DMS153 (cell line): Measurements from ENCODE around the gene RPL3.
A peak's percentile ranks its signal among the peaks of the same experiment; 100 is the strongest.
"Not testable (repeated sequence)": the region's sequence is repeated elsewhere in the genome, so short reads cannot be mapped to it uniquely, and the experiment has no call there.

Source experiments
- DNase-seq: peaks from one replicate; lab custom pipeline; 2025; lab: John Stamatoyannopoulos, UW

The RPL3 gene

GRCh38 chr22:39319284-39320022, at the start of gene RPL3:
TSS of gene RPL3 (minus strand) at chr22:39319623. CDS start at chr22:39319597, 26 bp downstream.
- peak; percentile 95 for DNase-seq

- no peak for DNase-seq
Measured at GRCh38 chr22:39369186-39369585, 49.8 kb upstream of the RPL3 start.

- no peak for DNase-seq
Measured at GRCh38 chr22:39368461-39368911, 49.1 kb upstream of the RPL3 start.

GRCh38 chr22:39367035-39367434, 47.6 kb upstream of the RPL3 start:
- no peak for DNase-seq

GRCh38 chr22:39365492-39365780, 46.0 kb upstream of the RPL3 start:
- no peak for DNase-seq

DNA sequence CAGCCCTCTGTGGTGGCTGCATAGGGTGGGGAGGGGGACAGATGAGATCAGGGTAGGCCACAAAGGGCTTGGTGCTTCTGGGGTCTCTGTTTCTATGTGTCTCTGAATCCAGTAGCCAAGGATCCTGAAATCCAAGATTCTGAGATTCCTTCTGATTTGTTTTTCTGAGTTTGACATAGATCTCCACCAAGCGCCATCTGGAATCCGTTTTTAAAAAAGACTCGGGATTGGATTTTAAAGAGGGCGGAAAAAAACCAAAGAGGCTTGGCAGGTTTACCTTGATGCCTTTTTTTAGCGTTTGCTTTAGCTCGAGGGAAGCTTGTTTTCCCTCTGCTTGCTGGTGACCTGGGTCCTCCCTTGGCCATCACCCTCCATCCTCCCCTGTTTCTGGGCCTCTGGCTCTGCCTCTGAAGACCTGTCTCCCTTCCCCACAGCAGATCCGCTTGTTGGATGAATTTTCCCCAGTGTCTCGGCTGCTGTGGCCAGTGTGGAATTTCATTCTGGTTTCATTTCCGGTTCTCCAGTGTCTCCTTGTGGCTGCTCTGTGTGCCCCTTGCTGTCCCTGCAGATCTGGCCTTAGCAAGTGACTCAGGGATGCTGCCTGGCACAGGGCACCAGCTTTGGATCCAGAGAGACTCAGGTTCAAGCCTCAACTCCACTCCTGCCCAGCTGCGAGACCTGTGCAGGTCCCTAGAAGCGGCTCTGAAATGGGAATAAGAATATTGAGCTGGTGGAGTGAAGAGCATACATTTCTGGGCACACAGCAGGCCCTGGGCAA, 45.5 kb upstream of the RPL3 start:
- DNase-seq: no peak

DNA sequence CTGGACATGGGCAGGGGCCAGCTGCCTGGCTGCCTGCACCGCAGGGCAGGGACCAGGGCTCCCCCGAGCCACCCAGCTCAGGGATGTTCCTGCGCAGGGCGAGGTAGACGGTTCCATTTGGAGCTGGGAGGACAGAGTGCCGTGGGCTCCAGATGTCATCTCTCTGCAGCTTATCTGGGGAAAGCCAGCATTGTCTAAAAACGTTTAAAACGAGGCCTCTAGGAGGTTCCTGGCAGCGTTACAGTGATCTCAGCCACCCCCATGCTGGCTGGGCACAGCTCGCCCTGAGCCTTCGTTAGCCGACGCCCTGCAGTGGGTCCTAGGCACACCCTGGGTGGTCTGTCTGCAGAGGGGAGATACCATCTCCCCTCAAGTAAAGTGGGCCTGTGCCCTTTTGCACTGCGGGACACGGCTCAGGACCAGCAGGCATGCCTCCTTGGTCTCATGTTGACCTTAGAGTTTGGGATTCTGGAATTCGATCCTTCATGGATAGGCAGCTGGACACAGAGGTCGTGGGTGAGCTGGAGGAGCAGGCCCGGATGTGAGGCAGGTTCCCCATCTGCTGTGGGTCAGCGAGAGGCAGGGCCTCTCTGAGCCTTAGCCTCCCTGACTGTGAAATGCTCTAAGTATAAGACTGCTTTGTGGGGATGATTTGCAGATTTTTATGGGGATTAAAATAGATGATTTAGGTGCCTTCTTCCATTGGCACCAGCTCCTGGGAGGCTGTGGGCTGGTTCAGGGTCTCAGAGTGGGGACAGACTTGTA, 44.5 kb upstream of the RPL3 start:
- no peak for DNase-seq

DNA sequence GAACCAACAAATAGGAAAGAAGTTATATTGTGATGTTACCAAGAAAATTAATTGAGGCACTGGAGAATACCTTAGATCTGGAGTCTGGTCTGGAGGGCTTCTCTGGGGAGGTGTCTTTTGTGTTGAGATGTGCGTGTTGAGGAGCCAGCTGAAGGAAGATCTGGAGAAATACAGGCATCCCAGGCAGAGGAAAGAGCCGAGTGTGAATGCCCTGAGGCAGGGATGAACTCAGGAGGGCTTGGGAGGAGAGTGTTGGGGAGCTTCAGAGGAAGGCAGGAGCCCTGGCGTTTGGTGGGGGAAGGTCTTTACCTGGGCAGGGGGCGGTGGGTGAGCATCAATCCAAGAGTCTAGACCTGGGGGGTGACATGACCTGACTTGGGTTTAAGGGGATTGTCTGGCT, 43.5 kb upstream of the RPL3 start:
- no peak for DNase-seq

- no peak for DNase-seq
Measured at GRCh38 chr22:39362271-39362670, 42.8 kb upstream of the RPL3 start.

DNA sequence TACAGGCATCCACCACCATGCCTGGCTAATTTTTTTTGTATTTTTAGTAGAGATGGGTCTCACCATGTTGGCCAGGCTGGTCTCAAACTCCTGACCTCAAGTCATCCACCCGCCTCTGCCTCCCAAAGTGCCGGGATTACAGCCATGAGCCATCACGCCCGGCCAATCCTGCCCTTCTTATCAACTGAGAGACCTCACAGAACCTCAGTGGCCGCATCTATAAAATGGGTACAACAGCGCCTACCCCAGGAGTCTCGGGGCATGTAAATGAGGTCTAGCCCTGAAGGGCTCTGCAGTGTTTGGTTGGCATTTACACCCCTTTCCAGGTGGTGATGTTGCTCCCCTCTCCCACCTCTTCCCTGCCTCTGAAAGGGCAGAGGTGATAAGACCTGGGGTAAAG, 42.1 kb upstream of the RPL3 start:
- DNase-seq: no peak

DNA sequence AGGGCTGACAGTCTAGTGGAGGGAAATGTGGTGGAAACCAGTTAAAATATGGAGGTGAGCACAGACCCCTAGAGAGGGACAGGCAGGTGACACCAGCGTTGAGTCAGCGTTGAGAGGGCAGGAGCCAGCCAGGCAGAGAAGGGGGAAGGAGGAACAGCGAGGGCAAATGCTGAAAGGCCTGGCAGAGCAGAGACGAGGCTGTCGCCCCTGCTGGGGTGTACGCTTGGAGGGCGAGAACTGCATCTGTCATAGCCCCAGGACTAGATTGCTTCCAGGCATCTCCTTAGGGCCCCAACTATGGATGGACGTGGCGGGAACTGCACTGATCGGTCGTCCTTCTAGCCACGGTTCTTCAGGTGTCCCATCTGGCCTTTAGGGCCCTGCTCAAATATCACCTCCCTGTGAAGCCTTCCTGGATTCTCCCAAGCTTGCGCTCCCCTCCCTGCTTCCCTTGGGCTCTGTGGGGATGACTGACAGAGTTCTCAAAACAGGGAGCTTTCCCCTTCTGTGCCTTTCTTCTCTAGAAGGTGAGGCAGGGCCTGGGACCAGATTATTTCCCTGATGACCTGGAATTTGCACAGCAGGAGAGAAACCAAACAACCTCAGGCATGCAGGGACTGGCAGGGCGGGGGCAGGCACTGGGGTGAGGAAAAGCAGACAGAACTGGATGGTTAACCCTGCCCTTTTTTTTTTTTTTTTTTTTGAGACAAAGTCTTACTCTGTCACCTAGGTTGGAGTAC, 41.4 kb upstream of the RPL3 start:
- no peak for DNase-seq

DNA sequence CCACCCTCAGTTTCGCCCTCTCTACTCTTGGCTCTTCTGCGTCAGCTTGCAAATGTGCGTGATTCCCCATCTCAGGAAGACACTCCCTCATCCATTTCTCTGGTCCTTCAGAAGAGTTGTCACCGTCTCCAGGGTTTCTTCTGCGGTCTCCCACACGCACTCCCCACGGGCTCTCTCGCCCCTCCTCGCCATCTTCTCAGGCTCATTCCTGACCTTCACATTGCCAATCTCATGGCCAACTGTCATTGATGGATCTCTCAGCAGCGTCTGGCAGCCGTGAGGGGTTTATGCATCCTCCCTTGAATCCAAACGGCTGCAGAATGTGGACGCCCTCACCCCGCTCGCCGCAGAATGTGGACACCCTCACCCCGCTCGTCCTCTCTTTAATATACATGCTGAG, 40.8 kb upstream of the RPL3 start:
- no peak for DNase-seq

GRCh38 chr22:39359659-39360195, 40.3 kb upstream of the RPL3 start:
- DNase-seq: no peak

DNA sequence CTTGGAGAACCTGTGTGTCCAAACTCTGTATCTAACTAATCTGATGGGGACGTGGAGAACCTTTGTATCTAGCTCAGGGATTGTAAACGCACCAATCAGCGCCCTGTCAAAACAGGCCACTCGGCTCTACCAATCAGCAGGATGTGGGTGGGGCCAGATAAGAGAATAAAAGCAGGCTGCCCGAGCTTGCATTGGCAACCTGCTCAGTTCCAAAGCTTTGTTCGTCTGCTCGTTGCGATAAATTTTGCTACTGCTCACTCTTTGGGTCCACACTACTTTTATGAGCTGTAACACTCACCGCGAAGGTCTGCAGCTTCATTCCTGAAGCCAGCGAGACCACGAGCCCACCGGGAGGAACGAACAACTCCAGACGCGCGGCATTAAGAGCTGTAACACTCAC, 38.8 kb upstream of the RPL3 start:
- not testable (repeated sequence) for DNase-seq

DNA sequence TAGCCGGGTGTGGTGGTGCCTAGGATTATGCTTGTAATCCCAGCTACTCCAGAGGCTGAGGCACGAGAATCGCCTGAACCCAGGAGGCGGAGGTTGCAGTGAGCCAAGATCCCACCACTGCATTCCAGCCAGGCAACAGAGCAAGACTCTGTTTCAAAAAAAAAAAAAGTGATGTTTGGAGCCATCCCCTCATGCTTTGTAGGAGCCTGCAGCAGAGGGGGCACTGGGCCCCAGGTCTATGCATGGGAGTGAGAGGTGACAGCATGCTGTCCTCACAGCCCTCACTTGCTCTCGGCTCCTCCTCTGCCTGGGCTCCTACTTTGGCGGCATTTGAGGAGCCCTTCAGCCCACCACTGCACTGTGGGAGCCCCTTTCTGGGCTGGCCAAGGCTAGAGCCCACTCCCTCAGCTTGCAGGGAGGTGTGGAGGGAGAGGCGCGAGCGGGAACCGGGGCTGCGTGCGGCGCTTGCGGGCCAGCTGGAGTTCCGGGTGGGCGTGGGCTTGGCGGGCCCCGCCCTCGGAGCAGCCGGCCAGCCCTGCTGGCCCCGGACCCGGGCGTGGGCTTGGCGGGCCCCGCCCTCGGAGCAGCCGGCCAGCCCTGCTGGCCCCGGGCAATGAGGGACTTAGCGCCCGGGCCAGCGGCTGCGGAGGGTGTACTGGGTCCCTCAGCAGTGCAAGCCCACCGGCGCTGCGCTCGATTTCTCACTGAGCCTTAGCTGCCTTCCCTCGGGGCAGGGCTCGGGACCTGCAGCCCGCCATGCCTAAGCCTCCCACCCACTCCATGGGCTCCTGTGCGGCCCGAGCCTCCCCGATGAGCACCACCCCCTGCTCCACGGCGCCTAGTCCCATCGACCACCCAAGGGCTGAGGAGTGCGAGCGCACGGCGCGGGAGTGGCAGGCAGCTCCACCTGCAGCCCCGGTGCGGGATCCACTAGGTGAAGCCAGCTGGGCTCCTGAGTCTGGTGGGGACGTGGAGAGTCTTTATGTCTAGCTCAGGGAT, 38.0 kb upstream of the RPL3 start:
- not testable (repeated sequence) for DNase-seq

- peak; percentile 16 for DNase-seq
Measured at GRCh38 chr22:39356464-39356863, 37.0 kb upstream of the RPL3 start.

- DNase-seq: not testable (repeated sequence)
Measured at GRCh38 chr22:39355805-39356204, 36.4 kb upstream of the RPL3 start.

- DNase-seq: no peak
Measured at GRCh38 chr22:39355080-39355479, 35.7 kb upstream of the RPL3 start.

DNA sequence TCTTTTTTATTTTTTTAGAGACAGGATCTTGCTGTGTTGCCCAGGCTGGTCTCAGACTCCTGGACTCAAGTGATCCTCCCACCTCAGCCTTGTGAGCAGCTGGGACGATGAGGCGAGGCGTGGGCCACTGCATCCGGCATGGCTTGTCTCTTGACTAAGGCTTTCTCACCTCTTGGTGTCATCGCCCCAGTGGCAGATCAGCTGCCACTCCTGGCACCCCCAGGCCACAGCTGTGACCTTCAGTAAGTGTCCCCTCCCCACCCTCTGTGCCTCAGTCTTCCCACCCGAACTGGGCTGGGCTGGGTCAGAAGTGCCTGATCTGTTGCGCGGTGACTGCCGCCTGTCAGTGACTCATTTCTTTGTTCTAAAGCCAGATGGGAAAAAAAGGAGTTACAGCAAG, 33.9 kb upstream of the RPL3 start:
- DNase-seq: no peak

GRCh38 chr22:39352306-39352891, 33.0 kb upstream of the RPL3 start:
- DNase-seq: no peak
